ENCODE data around the gene EPB41L1.

- TF ChIP-seq CTCF (conservative IDR thresholded peaks at IDR 0.05; ENCODE audit: low read depth, low read length) (no peak), EZH2 (IDR thresholded peaks at IDR 0.05; ENCODE audit: borderline replicate concordance, low read depth, low read length, poor library complexity, severe bottlenecking) (no peak)
Measured at GRCh38 chr20:36240076-36240475, 85.5 kb downstream of the EPB41L1 start.
